Measurements from ENCODE around the gene SPRY4.

DNA sequence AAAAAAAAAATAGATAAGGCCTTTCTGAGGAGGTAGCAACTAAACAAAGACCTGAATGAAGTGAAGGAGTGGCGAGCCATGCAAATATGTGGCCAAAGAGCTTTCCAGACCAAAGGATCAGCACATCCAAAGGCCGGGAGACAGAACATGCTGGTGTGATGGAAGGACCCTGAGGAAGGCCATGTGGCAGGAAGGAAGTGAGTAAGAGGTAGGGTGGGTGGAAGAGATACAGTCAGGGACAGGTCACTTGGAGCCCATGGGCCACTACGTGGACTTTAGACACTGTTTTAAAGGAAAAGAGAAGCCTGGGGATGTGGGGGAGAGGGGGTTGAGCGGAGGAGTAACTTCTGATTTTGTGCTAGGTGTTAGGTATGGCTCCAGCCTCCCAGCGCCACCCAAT, 31.3 kb downstream of the SPRY4 start:
- no peak for TF ChIP-seq EZH2 (IDR thresholded peaks at IDR 0.05; ENCODE audit: insufficient read depth, poor library complexity, severe bottlenecking)
- no peak for TF ChIP-seq EZH2phosphoT487 (IDR thresholded peaks at IDR 0.05; ENCODE audit: insufficient read depth, low read depth)

Measured in GM23248 (cell line).